Heart left ventricle (tissue), 16 donors: ENCODE measurements around the gene AAK1. TPM values are rescaled to one million over a fixed set of nuclear protein-coding genes. Genes with fewer than 3 reads are reported as not detected.

Source experiments
- ATAC-seq, 4 donors: fragments of 200-7000 bp; cut with Tn5 transposase; one replicate each; pipeline ENCODE4 v1.9.1; 2020 to 2022; ENCODE audit warnings: moderate library complexity in 4 of 4, mild to moderate bottlenecking in 3 of 4, moderate number of reproducible peaks in 1 of 4
- DNase-seq, 5 donors: peaks; one replicate each; pipeline ENCODE4 v3.0.0-alpha.2; 2020
- H3K27ac ChIP-seq, 12 donors: fragments of 200-600 bp; sonication (generic) in 4 of 12; one replicate each; pipeline versions ENCODE4 v1.5.0 to v1.8.0; 2016 to 2022; ENCODE audit warnings: mild to moderate bottlenecking in 2 of 12
- H3K27me3 ChIP-seq, 9 donors: fragments of 200-600 bp; sonication (generic) in 2 of 9; one replicate each; pipeline versions ENCODE4 v1.5.1 to v1.8.0; 2016 to 2022; ENCODE audit warnings: mild to moderate bottlenecking in 3 of 9
- H3K36me3 ChIP-seq, 9 donors: fragments of 200-600 bp; sonication (generic) in 2 of 9; one replicate each; pipeline versions ENCODE4 v1.5.0 to v1.8.0; 2018 to 2022; ENCODE audit warnings: mild to moderate bottlenecking in 2 of 9
- H3K4me1 ChIP-seq, 12 donors: fragments of 200-600 bp; sonication (generic) in 4 of 12; one replicate each; pipeline versions ENCODE4 v1.5.0 to v1.8.0; 2016 to 2022; ENCODE audit warnings: mild to moderate bottlenecking in 3 of 12
- H3K4me3 ChIP-seq, 12 donors: fragments of 200-600 bp; sonication (generic) in 4 of 12; one replicate each; pipeline versions ENCODE4 v1.5.0 to v1.8.0; 2017 to 2022; ENCODE audit warnings: mild to moderate bottlenecking in 9 of 12, moderate library complexity in 4 of 12
- H3K9me3 ChIP-seq, 12 donors: fragments of 200-600 bp; sonication (generic) in 4 of 12; one replicate each; pipeline versions ENCODE4 v1.5.0 to v1.8.0; 2016 to 2022; ENCODE audit warnings: mild to moderate bottlenecking in 1 of 12
- POLR2A ChIP-seq, 2 donors: fragments of 450-650 bp; IDR thresholded peaks; one replicate each; pipeline ENCODE4 v1.6.1; 2017; ENCODE audit warnings: antibody characterized with exemption in 2 of 2, mild to moderate bottlenecking in 2 of 2, moderate library complexity in 2 of 2
- WGBS, 4 donors: extraction: QIAGEN DNeasy Blood & Tissue Kit in 2 of 4; methylation state at CpG; one replicate each; pipeline versions ENCODE4 v1.1.5 to v1.1.7; 2013 to 2018; 5-methylcytosine and 5-hydroxymethylcytosine counted together
- intact Hi-C, 10 donors: fragments of 100-400 bp; cut with DNase I; formaldehyde crosslinking; loops; one replicate each; pipeline versions ENCODE4 v1.11.1 to v1.14.2; 2022
- polyA plus RNA-seq, 2 donors: library from polyadenylated mRNA; stranded (reverse); fragments of 200-250 nt; gene quantifications; one replicate each; pipeline ENCODE4 v1.2.3, GENCODE V29; 2013
- total RNA-seq, 9 donors: library from RNA; depleted of rRNA in 2 of 9; stranded (reverse); fragments of >200 nt in 2 of 9; fragmentation: NEBNext Ultra II Directional in 3 of 9; extraction: Animal tissue kit (Norgen Biotek cat#: 25700) in 3 of 9; gene quantifications; one replicate each; pipeline versions ENCODE4 v1.1.0 to v1.2.4, GENCODE V29; 2016 to 2023
- TF ChIP-seq, protein P1 (sequence below), 12 donors: fragments of 200-600 bp; sonication (generic) in 4 of 12; IDR thresholded peaks; one replicate each; pipeline versions ENCODE4 v1.5.0 to v1.8.0; 2018 to 2022; ENCODE audit warnings: antibody characterized with exemption in 12 of 12, mild to moderate bottlenecking in 5 of 12
- donor health status: ischemic (EF 13 %, LVEDD 7.1; RV severe dilation, severe dysfunction).
- donor health status: healthy with polysubstance abuse.
- donor health status: DM: no; HTN: yes; CAD: no.
- donor health status: DM: no; HTN: no; CAD: no.
- donor health status: ischemic (EF 25% LVEDD 6.9; RV normal size, moderate dysfunction).
- donor health status: ischemic (EF 25% LVEDD 5.7; RV mildly dilated, moderate dysfunction).
- donor health status: healthy.
- donor health status: DM: yes; HTN: yes; CAD: no.
- donor health status: ischemic (EF 35%, LVEDD 5.7; RV mildly dilated, moderate dysfunction).
- donor health status: nonischemic (EF 11% LVEDD 7.7; RV severe dilation, severe dysfunction).
- donor health status: DM: yes; HTN: yes; CAD: no.
- donor health status: PGD.
- donor health status: ischemic (EF 29% LVEDD 5.4; RV normal size, mild dysfunction).
- donor health status: nonischemic (EF 23%, LVEDD 6.1; RV moderate dilation, normal function).

Gene AAK1
- total and polyA plus RNA-seq, 11 donors = 34.4 to 167 (median 122) TPM

GRCh38 chr2:69434753-69435152, 208.8 kb downstream of the AAK1 start:
- ATAC-seq (no peak), DNase-seq (no peak)
- intact Hi-C loops = loop anchor here in 4 of 10 donors (5.0 kb wide), 3 partner anchors 37 to 208 kb away; partner anchors contain the start of genes GFPT1 (in 3 of the 4) and AAK1 (in 1 of the 4)
- H3K4me1 ChIP-seq = peaks cover 5 to 37% (median 21%) of the 10 kb centered on the region in 12 donors
- no peaks in the 10 kb centered on the region for H3K9me3 ChIP-seq
- WGBS, 4 donors = 81 to 92% (median 83%) methylated on average over 5 of the region's 5 CpGs
- H3K27me3 ChIP-seq = no peaks in the 10 kb centered on the region
- H3K27ac ChIP-seq = peak overlapping the region in 1 of 12 donors; percentile 0
- H3K36me3 ChIP-seq = peaks cover 0 to 23% (median 21%) of the 10 kb centered on the region in 9 donors
- no peak for TF ChIP-seq POLR2A (IDR thresholded peaks at IDR 0.05)
- TF ChIP-seq, protein P1, sequence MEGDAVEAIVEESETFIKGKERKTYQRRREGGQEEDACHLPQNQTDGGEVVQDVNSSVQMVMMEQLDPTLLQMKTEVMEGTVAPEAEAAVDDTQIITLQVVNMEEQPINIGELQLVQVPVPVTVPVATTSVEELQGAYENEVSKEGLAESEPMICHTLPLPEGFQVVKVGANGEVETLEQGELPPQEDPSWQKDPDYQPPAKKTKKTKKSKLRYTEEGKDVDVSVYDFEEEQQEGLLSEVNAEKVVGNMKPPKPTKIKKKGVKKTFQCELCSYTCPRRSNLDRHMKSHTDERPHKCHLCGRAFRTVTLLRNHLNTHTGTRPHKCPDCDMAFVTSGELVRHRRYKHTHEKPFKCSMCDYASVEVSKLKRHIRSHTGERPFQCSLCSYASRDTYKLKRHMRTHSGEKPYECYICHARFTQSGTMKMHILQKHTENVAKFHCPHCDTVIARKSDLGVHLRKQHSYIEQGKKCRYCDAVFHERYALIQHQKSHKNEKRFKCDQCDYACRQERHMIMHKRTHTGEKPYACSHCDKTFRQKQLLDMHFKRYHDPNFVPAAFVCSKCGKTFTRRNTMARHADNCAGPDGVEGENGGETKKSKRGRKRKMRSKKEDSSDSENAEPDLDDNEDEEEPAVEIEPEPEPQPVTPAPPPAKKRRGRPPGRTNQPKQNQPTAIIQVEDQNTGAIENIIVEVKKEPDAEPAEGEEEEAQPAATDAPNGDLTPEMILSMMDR (IDR thresholded peaks at IDR 0.05) = no peak
- H3K4me3 ChIP-seq = no peak overlapping the region

- Histone ChIP-seq H3K9me3 (no peaks in the 10 kb centered on the region), H3K27me3 (no peaks in the 10 kb centered on the region), H3K36me3 (peaks cover 0 to 73% (median 64%) of the 10 kb centered on the region in 9 donors), H3K27ac (no peak overlapping the region), H3K4me3 (no peak overlapping the region), H3K4me1 (peaks cover 0 to 23% (median 2%) of the 10 kb centered on the region in 12 donors)
- WGBS, 4 donors = 91 to 93% (median 92%) methylated on average over 6 of the region's 6 CpGs
- DNase-seq (no peak), ATAC-seq (no peak)
- TF ChIP-seq, protein P1 (IDR thresholded peaks at IDR 0.05) = no peak
- TF ChIP-seq POLR2A (IDR thresholded peaks at IDR 0.05) = no peak
- intact Hi-C loops = no loop called here
Measured at GRCh38 chr2:69429491-69430183, 213.9 kb downstream of the AAK1 start.

DNA sequence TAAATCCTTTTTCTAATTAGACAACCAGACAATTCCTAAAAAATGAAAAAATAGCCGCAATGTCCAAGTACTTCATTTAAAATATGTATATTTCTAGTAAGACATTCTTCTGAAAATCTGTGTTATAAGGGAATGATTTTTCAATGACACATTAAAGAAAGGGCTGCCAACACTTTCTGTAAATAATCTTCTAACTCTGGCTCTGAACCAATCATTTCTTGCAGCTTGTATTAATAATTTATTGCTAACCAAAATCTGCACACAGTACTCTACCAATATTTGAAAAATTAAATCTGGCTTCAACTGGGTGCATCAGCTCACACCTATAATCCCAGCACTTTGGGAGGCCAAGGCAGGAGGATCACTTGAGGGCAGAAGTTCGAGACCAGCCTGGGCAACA, 214.6 kb downstream of the AAK1 start:
- intact Hi-C loops = no loop called here
- no peak for TF ChIP-seq POLR2A (IDR thresholded peaks at IDR 0.05)
- TF ChIP-seq, protein P1 (IDR thresholded peaks at IDR 0.05) = no peak
- WGBS, 4 donors = 89 to 94% (median 93%) methylated on average over 2 of the region's 2 CpGs

GRCh38 chr2:69424419-69424818, 219.1 kb downstream of the AAK1 start:
- Histone ChIP-seq H3K4me1 (peaks cover 0 to 21% (median 5%) of the 10 kb centered on the region in 12 donors), H3K27me3 (no peaks in the 10 kb centered on the region), H3K9me3 (no peaks in the 10 kb centered on the region), H3K36me3 (peaks cover 0 to 87% (median 67%) of the 10 kb centered on the region in 9 donors), H3K4me3 (no peak overlapping the region), H3K27ac (peak overlapping the region in 7 of 12 donors; percentile 37 to 54 (median 44))
- 66 to 90% (median 82%) methylated on average over 2 of the region's 2 CpGs for WGBS, 4 donors
- ATAC-seq (peak; percentile 56 to 86 (median 84)), DNase-seq (no peak)
- intact Hi-C loops = no loop called here
- TF ChIP-seq POLR2A (IDR thresholded peaks at IDR 0.05) = no peak
- TF ChIP-seq, protein P1 (IDR thresholded peaks at IDR 0.05) = no peak

More for the DNA sequence above, 214.6 kb downstream of the AAK1 start:
- Histone ChIP-seq H3K27me3 (no peaks in the 10 kb centered on the region), H3K4me1 (peaks cover 0 to 25% (median 0%) of the 10 kb centered on the region in 12 donors), H3K36me3 (peaks cover 0 to 76% (median 64%) of the 10 kb centered on the region in 9 donors), H3K4me3 (no peak overlapping the region), H3K27ac (peak overlapping the region in 5 of 12 donors; percentile 24 to 46 (median 44)), H3K9me3 (no peaks in the 10 kb centered on the region)
- no peak for ATAC-seq
- no peak for DNase-seq
